HG02571 (cell line): ENCODE measurements around the gene CROCC.

ENCODE experiments used
- ATAC-seq: cut with Tn5 transposase; IDR thresholded peaks from one replicate; pipeline ENCODE4 v1.9.1; 2021; ENCODE audit warnings: mild to moderate bottlenecking, moderate library complexity; ENCODE audit not compliant: unreplicated experiment

The CROCC gene

GRCh38 chr1:16981269-16981849 lies 59.6 kb downstream of the CROCC start:
- ATAC-seq, result no peak

DNA sequence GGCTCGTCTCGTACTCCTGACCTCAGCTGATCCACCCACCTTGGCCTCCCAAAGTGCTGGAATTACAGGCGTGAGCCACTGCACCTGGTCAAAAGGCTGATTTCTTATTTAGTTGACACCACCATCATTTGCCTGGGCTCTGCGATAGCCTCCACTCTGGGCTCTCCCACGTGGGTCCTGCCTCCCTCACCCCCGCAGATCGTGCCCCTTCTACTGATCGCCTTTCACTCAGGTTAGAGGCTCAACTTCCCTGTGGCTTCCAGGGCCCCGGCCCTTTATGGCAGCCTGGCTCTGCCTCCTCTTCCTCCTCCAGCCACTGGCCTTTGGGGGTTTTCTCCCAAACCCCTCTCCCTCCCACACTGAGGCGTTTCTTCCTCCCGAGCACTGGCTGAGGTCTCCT lies 61.2 kb downstream of the CROCC start:
- no peak for ATAC-seq

DNA sequence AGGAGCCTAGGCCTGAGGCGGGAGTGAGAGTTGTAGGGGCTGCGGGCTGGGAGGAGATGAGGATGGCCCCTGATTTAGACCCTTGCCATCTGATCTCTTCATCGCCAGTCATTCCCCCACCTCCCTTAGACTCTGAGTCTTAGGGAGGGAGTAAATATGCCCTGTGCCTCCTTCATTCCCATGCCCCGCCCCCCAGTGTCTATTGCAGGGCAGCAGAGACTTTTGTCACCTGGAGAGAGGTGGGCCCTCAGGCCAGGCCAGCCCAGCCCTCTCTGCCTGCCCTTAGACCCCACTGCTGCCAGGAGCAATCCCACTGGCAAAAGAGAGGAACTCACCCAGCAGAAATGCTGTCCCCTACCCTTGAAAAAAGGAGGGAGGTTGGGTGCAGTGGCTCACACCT lies 61.9 kb downstream of the CROCC start:
- no peak for ATAC-seq

DNA sequence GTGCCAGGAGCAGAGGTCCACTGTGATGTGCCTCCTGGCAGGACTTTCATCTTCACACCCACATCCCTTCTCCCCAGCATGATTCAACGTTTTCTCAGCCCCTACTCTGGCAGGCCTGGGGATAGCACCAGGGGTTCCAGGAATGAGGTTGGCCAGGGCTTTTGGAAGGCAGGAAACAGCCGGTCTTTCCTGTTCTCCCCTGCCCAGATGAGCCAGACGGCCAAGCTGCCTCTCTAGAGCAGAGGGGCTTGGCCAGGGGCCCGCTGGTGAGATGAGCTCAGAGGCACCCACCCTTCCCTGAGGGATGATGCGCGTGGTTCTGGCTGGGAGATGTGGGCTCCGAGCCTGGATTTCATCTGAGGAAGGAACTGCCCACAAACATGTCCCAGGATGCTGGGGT lies 63.0 kb downstream of the CROCC start:
- ATAC-seq, result no peak

DNA sequence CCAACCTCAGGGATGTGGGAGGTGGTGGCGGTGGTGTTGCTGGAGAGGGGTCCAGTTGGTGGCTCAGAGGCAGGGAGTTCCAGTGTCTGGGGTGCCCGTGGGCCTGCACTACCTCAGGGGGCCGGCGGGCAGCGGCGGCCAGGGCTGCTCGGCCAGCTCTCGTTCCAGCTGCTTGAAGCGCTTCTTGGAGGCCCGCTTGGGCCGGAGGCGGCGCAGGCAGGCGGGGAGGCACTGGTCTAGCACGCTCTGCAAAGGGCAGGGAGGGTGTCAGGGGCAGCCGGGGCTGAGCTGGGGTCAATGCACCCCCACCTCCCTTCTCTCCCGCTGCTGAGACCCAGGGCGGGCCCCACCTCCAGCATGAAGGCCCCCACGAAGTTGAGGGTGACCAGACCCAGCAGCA lies 64.4 kb downstream of the CROCC start:
- no peak for ATAC-seq

DNA sequence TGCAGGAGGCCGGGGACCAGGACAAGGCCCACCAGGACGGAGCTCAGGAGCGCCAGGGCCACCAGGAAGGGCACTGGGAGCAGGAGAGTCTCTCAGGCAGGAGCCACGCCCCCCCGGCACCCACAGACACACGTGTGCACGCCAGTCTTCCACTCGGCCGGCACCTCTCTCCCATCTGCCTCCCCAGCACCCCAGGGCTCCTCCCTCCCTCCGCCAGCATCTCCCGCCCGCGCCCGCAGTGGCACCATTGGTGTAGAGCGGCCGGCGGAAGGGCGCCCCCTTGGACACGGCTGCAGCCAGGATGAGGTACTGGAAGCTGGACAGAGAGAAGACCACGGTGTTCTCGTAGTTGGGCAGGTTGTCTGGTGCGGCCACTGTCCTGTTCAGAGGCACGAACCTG lies 64.8 kb downstream of the CROCC start:
- ATAC-seq, result no peak

DNA sequence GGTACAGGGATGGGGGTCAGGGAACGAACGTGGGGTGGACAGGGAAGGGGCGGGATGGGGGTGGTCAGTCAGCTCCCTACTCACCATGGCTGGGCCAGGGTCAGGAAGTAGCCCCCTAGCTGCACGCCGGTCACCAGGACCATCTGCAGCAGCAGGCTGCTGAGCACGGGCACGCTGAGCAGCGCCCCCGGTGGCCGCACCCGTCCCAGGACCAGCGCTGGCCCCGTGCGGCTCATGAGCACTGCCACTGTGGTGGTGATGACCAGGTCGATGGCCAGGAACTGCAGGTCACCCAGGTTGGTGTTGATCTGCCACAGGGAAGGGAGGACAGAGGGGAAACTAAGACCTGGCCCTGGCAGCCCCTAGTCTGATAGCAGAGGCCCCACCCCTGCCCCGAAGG lies 65.2 kb downstream of the CROCC start:
- no peak for ATAC-seq

- no peak for ATAC-seq
Observed at GRCh38 chr1:16988210-16988609, 66.5 kb downstream of the CROCC start.

- ATAC-seq, result no peak
Observed at GRCh38 chr1:16989676-16990391, 68.1 kb downstream of the CROCC start.

DNA sequence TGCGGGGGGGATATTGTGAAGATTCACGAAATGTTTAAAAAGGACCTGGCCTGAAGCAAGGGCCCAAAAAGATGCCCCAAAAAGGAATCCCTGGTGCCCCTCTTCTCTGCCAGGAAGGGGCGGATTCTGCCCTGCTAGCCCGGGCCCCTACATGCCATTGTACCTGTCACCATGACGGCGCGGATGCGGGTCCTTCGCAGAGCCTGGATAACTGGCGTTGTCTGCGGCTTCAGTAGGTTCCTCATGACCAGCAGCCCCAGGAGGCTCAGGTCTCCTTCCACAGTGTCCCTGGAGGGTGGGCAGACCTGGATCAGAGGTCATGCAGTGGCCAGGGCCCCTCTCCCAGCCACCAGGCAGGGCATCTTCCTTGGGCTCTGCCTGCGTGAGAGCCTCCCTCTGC lies 69.8 kb downstream of the CROCC start:
- no peak for ATAC-seq

GRCh38 chr1:16992102-16992501 lies 70.4 kb downstream of the CROCC start:
- no peak for ATAC-seq

DNA sequence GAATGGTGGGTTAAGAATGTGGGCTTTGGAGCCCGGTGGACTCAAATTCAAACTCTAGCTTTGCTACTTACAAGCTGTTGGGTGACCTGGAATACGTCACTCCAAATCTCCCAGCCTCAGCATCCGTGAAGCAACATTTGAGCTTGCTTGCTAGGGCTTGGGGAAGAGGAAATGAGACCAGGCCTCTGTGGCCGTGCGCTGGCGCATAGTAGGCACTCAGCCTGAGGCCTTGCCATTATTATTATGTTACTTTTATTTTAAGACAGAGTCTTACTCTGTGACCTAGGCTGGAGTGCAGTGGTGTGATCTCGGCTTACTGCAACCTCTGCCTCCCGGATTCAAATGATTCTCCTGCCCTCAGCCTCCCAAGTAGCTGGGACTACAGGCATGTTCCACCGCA lies 70.9 kb downstream of the CROCC start:
- ATAC-seq, result no peak

DNA sequence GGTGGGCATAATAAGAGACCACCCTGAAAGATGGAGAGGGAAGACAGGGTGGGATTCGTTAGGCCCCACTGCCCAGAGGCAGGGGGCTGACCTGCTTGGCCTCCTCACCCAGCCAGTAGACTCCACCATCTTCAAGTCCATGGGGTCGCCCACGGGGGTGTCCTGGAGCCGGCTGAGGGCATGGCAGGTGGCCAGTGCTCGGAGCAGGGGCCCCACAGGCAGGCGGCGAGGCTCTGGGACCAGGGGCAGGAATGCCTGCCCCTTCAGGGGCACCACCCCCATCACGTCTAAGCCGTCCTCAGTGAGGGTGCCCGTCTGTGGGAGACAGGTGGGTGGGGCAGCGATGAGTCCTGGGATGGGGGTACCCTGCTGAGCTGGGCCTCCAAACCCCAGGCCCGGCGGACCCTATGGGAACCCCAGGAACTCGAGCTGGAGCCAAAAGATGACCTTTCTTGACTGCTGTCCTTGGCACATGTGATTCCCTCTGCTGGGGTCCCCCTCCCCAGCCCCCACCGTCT lies 71.8 kb downstream of the CROCC start:
- ATAC-seq, result no peak

DNA sequence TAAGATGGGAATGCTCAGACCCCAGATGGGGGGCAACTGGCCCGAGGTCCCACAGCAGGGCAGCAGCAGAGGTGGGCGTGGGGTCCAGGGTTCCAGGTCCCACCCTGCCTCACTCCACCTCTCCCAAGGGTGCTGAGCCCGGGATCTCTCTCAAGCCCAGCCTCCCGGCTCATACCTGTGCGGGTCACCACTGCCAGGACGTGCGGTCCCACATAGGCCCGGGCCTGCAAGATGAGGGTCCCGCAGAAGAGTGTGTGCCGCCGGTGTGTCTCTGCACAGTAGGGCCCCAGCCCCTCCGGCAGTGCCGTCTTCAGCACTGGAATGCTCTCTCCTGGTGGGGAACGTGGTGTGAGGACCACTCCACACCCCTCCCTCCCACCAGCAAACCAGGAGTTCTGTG lies 75.1 kb downstream of the CROCC start:
- no peak for ATAC-seq

- ATAC-seq, result no peak
Observed at GRCh38 chr1:16998589-16998988, 76.9 kb downstream of the CROCC start.

- ATAC-seq, result no peak
Observed at GRCh38 chr1:16999863-17000262, 78.1 kb downstream of the CROCC start.

DNA sequence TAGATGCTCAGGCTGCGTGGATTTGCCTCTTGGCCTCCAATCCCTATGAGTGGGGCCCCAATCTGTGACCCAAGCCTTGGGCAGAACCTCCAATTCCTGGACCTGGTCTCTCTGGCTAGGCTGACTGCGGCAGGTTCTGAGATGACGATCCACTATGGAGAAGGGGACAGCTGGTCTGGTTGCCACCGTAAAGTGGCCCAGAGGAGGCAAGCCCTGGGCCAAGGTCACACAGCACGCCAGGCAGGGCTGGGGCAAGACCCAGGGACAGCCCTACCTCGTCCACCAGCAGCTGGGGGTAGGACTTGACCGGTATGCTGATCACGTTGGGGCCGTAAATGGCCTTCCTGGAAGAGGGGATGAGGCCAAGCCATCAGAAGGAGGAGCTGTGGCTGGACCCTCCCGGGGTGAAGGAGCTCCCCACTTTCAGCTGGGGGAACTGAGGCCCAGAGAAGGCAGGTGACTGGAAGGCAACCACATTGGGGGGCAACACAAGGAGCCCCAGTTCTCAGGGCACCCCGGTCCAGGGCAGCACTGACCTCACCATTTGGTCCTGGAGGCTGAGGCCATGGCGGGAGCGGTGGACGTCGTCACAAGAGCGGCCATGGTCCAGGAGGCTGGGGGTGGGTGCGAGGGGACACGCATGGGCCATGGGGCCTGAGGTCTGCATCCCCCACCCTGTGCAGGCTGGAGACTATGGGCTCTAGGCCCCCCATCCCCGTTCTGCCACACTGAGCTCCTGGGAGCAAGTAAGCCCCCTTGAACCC lies 80.2 kb downstream of the CROCC start:
- no peak for ATAC-seq

- no peak for ATAC-seq
Observed at GRCh38 chr1:17002524-17002902, 80.8 kb downstream of the CROCC start.

GRCh38 chr1:17004466-17005364 lies 83.0 kb downstream of the CROCC start:
- no peak for ATAC-seq

GRCh38 chr1:17005365-17005740 lies 83.6 kb downstream of the CROCC start:
- no peak for ATAC-seq

- ATAC-seq, result no peak
Observed at GRCh38 chr1:17007121-17007520, 85.4 kb downstream of the CROCC start.
